ENCODE data around the gene PECR.

DNA sequence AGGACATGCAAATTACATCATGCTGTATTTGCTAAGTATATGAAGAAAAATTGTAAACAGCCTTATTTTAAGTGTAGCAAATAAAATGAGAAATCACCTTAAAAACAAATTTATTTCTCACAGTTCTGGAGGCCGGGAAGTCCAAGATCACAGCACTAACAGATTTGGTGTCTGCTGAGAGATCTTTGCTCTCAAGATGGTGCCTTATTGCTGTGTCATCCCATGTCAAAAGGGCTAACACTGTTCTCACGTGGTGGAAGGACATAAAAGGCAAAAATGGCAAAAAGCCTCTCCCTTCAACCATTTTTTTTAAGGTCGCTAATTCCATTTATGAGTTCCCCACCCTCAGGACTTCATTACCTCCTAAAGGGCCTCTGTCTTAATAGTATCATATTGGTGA, 39.6 kb upstream of the PECR start:
- TF ChIP-seq, protein P1, sequence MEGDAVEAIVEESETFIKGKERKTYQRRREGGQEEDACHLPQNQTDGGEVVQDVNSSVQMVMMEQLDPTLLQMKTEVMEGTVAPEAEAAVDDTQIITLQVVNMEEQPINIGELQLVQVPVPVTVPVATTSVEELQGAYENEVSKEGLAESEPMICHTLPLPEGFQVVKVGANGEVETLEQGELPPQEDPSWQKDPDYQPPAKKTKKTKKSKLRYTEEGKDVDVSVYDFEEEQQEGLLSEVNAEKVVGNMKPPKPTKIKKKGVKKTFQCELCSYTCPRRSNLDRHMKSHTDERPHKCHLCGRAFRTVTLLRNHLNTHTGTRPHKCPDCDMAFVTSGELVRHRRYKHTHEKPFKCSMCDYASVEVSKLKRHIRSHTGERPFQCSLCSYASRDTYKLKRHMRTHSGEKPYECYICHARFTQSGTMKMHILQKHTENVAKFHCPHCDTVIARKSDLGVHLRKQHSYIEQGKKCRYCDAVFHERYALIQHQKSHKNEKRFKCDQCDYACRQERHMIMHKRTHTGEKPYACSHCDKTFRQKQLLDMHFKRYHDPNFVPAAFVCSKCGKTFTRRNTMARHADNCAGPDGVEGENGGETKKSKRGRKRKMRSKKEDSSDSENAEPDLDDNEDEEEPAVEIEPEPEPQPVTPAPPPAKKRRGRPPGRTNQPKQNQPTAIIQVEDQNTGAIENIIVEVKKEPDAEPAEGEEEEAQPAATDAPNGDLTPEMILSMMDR (conservative IDR thresholded peaks at IDR 0.05; ENCODE audit: low read depth, low read length) = no peak
- TF ChIP-seq, protein P2, sequence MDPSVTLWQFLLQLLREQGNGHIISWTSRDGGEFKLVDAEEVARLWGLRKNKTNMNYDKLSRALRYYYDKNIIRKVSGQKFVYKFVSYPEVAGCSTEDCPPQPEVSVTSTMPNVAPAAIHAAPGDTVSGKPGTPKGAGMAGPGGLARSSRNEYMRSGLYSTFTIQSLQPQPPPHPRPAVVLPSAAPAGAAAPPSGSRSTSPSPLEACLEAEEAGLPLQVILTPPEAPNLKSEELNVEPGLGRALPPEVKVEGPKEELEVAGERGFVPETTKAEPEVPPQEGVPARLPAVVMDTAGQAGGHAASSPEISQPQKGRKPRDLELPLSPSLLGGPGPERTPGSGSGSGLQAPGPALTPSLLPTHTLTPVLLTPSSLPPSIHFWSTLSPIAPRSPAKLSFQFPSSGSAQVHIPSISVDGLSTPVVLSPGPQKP (IDR thresholded peaks at IDR 0.05; ENCODE audit: borderline replicate concordance, low read depth, low read length) = no peak
- TF ChIP-seq POLR2A (IDR thresholded peaks at IDR 0.05; ENCODE audit: low read depth, low read length) (no peak), RAD21 (IDR thresholded peaks at IDR 0.05; ENCODE audit: low read length) (no peak), RCOR1 (IDR thresholded peaks at IDR 0.05; ENCODE audit: insufficient replicate concordance, low read length) (no peak), RFX5 (IDR thresholded peaks at IDR 0.05; ENCODE audit: low read depth, low read length) (no peak), MXI1 (IDR thresholded peaks at IDR 0.05; ENCODE audit: borderline replicate concordance, low read depth, low read length) (no peak)

All from IMR-90 (cell line).